Adrenal gland (tissue), 5 donors: ENCODE results near the gene KIF21B.

ENCODE experiments used
- CTCF ChIP-seq, 6 experiments: fragments of 450-650 bp in 4 of 6; fragments of 200-600 bp in 2 of 6; sonication (generic) in 1 of 6; IDR thresholded peaks; 1 replicate in 5 of 6; 2 replicates in 1 of 6; pipeline versions ENCODE4 v1.5.1 to v1.8.0; 2016 to 2021; ENCODE audit warnings: antibody characterized with exemption in 6 of 6, mild to moderate bottlenecking in 2 of 6, moderate library complexity in 1 of 6
- POLR2A ChIP-seq, 2 donors: fragments of 450-650 bp; IDR thresholded peaks; one replicate each; pipeline ENCODE4 v1.6.1; 2017; ENCODE audit warnings: antibody characterized with exemption in 2 of 2, mild to moderate bottlenecking in 2 of 2, moderate library complexity in 1 of 2
- donor health status: DM: no; HTN: no; CAD: no.

GRCh38 chr1:200954434-200954833, 69.1 kb downstream of the KIF21B start:
- TF ChIP-seq CTCF (IDR thresholded peaks at IDR 0.05) (no peak), POLR2A (IDR thresholded peaks at IDR 0.05) (no peak)
